Vagina (tissue), 2 donors: ENCODE data around the gene PLEKHA5.

Source experiments
- POLR2AphosphoS5 ChIP-seq, 2 donors: sonication (generic); formaldehyde crosslinking; IDR thresholded peaks; one replicate each; pipeline ENCODE4 v1.9.0; 2017; ENCODE audit warnings: antibody characterized with exemption in 2 of 2, mild to moderate bottlenecking in 2 of 2, low read depth in 1 of 2; ENCODE audit not compliant: insufficient read depth in 1 of 2
- TF ChIP-seq, protein P1 (sequence below), 3 experiments: fragments of 450-650 bp in 2 of 3; fragments of 200-600 bp in 1 of 3; sonication (generic) in 1 of 3; IDR thresholded peaks; one replicate each; pipeline ENCODE4 v1.5.1; 2017 to 2019; ENCODE audit warnings: antibody characterized with exemption in 3 of 3, mild to moderate bottlenecking in 2 of 3, moderate library complexity in 2 of 3

DNA sequence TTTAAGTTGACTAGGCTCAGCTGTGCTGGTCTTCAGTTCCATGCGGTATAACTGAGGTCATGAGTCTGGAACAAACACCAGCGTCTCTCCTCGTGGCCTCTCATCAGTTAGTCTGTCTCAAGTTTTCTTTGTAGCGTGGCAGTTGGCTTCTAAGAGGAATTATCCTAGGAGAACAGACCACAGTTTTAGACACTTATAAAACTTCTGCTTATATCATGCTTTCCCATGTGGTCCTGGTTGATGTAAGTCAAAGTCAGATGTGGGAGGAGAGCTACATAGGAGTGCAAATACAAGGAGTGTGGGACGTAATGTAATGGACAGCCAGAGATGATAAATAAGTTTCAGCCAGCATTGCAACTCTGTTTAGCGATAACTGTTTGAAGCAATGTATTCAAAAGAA lies 14.8 kb downstream of the PLEKHA5 start:
- TF ChIP-seq, protein P1, sequence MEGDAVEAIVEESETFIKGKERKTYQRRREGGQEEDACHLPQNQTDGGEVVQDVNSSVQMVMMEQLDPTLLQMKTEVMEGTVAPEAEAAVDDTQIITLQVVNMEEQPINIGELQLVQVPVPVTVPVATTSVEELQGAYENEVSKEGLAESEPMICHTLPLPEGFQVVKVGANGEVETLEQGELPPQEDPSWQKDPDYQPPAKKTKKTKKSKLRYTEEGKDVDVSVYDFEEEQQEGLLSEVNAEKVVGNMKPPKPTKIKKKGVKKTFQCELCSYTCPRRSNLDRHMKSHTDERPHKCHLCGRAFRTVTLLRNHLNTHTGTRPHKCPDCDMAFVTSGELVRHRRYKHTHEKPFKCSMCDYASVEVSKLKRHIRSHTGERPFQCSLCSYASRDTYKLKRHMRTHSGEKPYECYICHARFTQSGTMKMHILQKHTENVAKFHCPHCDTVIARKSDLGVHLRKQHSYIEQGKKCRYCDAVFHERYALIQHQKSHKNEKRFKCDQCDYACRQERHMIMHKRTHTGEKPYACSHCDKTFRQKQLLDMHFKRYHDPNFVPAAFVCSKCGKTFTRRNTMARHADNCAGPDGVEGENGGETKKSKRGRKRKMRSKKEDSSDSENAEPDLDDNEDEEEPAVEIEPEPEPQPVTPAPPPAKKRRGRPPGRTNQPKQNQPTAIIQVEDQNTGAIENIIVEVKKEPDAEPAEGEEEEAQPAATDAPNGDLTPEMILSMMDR (IDR thresholded peaks at IDR 0.05) = no peak
- TF ChIP-seq POLR2AphosphoS5 (IDR thresholded peaks at IDR 0.05; ENCODE audit: insufficient read depth in 1 of 2, low read depth in 1 of 2) = no peak
